Muscle of back (tissue), 11 donors: ENCODE results near the gene C7. TPM values are rescaled to one million over a fixed set of nuclear protein-coding genes. Genes with fewer than 3 reads are reported as not detected.

Experiments used
- DNase-seq, 3 donors: peaks; one replicate each; pipeline versions ENCODE4 v3.0.0 to v3.0.0-alpha.2; 2013
- polyA plus RNA-seq, 10 donors: library from polyadenylated mRNA; unstranded; fragments of 120-200 nt; gene quantifications; one replicate each; pipeline ENCODE4 v1.2.1, GENCODE V29; 2013; ENCODE audit not compliant: insufficient read length in 10 of 10

The C7 gene
- polyA plus RNA-seq, 10 donors = 1.4 to 5.0 (median 3.6) TPM

- DNase-seq = no peak
These were observed 6.1 kb downstream of the C7 start for GRCh38 chr5:40915341-40915926.

GRCh38 chr5:40916226-40916625, 6.9 kb downstream of the C7 start:
- no peak for DNase-seq

GRCh38 chr5:40928886-40929448, 19.7 kb downstream of the C7 start:
- DNase-seq = peak in 1 of 3 donors; percentile 15

GRCh38 chr5:40932766-40933165, 23.5 kb downstream of the C7 start:
- DNase-seq = no peak

GRCh38 chr5:40937075-40937474, 27.8 kb downstream of the C7 start:
- DNase-seq = peak in 1 of 3 donors; percentile 6

GRCh38 chr5:40939753-40940152, 30.5 kb downstream of the C7 start:
- no peak for DNase-seq

- DNase-seq = no peak
These were observed 35.8 kb downstream of the C7 start for GRCh38 chr5:40945111-40945510.

- DNase-seq = no peak
These were observed 46.0 kb downstream of the C7 start for GRCh38 chr5:40955313-40955712.

GRCh38 chr5:40957048-40957447, 47.8 kb downstream of the C7 start:
- no peak for DNase-seq

GRCh38 chr5:40958811-40959210, 49.5 kb downstream of the C7 start:
- DNase-seq = no peak

- no peak for DNase-seq
These were observed 50.7 kb downstream of the C7 start for GRCh38 chr5:40960037-40960436.

- no peak for DNase-seq
These were observed 53.1 kb downstream of the C7 start for GRCh38 chr5:40962207-40962955.

- no peak for DNase-seq
These were observed 63.1 kb downstream of the C7 start for GRCh38 chr5:40972434-40972833.

- no peak for DNase-seq
These were observed 64.2 kb downstream of the C7 start for GRCh38 chr5:40973364-40974004.

- DNase-seq = no peak
These were observed 66.7 kb downstream of the C7 start for GRCh38 chr5:40976041-40976440.

- no peak for DNase-seq
These were observed 67.5 kb downstream of the C7 start for GRCh38 chr5:40976836-40977235.

GRCh38 chr5:40981420-40981819, 72.1 kb downstream of the C7 start:
- DNase-seq = no peak

GRCh38 chr5:40983781-40984180, 74.5 kb downstream of the C7 start:
- no peak for DNase-seq

GRCh38 chr5:40984884-40985283, 75.6 kb downstream of the C7 start:
- no peak for DNase-seq

GRCh38 chr5:40985501-40985900, 76.2 kb downstream of the C7 start:
- no peak for DNase-seq

GRCh38 chr5:40986666-40987065, 77.4 kb downstream of the C7 start:
- no peak for DNase-seq

GRCh38 chr5:40987349-40987748, 78.1 kb downstream of the C7 start:
- DNase-seq = no peak
